ENCODE results near the gene PTPRN2.
"Not testable (repeated sequence)": the region's sequence is repeated elsewhere in the genome, so short reads cannot be mapped to it uniquely, and the experiment has no call there.

The PTPRN2 gene

DNA sequence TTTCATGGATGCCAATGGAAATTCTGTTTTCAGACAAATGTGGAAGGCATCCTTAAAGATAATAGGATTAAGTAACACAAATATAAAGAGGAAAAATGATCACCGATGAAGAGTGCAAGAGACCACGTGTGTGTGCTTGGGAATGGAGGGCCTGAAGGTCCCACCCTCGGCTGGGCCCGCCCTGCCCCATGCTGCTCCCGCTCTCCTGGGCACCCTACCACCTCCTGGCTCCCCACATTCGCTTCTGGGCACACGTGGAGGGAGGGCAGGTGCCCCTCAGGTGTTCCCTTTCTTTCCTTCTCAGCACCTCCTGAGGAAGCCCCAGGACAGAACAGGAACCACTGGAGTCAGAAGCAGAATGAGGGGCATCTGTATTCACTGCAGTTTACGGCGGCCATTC, 883.3 kb downstream of the PTPRN2 start:
- TF ChIP-seq, protein P1, sequence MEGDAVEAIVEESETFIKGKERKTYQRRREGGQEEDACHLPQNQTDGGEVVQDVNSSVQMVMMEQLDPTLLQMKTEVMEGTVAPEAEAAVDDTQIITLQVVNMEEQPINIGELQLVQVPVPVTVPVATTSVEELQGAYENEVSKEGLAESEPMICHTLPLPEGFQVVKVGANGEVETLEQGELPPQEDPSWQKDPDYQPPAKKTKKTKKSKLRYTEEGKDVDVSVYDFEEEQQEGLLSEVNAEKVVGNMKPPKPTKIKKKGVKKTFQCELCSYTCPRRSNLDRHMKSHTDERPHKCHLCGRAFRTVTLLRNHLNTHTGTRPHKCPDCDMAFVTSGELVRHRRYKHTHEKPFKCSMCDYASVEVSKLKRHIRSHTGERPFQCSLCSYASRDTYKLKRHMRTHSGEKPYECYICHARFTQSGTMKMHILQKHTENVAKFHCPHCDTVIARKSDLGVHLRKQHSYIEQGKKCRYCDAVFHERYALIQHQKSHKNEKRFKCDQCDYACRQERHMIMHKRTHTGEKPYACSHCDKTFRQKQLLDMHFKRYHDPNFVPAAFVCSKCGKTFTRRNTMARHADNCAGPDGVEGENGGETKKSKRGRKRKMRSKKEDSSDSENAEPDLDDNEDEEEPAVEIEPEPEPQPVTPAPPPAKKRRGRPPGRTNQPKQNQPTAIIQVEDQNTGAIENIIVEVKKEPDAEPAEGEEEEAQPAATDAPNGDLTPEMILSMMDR (IDR thresholded peaks at IDR 0.05; ENCODE audit: extremely low read depth, insufficient read depth, missing control alignments), result no peak
- in situ Hi-C loops (cut with MboI; ENCODE audit: low pct_unique_long_range_greater_than_20kb, low sequenced_read_pairs, unreplicated experiment), result no loop called here

DNA sequence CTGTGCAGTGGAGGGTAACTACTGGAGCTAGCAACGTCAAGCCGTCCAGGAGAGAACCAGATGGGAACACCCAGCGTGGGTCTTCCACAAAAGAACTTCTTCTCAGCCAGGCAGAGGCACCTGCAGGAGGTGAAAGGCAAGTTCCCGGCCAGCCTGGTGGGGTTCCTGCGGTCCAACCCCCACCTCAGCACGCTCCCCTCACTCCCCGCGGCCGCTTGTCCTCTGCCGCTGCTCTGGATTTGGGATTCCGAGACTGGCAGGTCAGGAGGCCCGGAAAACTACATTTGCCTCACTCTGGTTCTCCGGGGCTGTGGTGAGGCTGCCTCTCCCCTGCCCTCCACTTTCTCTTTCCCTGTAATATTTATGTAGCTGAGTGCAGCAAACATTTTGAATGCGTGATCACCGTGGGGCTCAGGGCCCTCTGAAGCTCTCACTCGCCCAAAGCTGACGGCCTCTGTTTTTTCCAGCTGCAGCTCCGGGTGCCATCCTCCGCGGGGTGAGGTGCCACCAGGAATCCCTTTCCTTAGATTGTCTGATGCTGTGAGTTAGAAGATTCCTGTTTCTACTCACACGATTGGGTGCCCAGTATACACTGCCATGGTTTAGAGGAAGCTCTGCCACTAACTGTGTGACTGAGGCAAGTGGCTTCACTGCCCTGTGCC, 884.0 kb downstream of the PTPRN2 start:
- TF ChIP-seq, protein P1 (IDR thresholded peaks at IDR 0.05; ENCODE audit: extremely low read depth, insufficient read depth, missing control alignments), result no peak
- in situ Hi-C loops (cut with MboI; ENCODE audit: low pct_unique_long_range_greater_than_20kb, low sequenced_read_pairs, unreplicated experiment), result no loop called here
- DNase-seq (ENCODE audit: low spot score), result no peak

More for the DNA sequence above, 883.3 kb downstream of the PTPRN2 start:
- DNase-seq (ENCODE audit: low spot score), result no peak

DNA sequence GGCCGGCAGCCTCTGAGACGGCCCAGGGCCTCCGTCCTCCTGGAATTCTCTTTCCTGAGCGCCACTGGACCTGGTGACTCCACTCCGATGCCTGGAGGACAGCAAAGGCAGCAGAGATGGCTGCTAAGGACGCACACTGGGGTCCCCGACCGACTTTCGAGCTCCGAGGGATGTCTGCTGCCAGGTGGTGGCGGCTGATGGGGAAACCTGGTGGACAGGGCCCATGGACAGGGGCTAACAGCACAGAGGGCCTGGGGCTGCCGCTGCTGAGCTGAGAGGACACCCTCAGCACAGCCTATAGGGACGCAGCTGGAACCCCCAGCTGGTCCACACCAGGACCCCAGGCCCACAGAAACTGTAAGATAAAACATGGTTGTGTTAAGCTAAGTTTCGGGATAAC, 884.5 kb downstream of the PTPRN2 start:
- in situ Hi-C loops (cut with MboI; ENCODE audit: low pct_unique_long_range_greater_than_20kb, low sequenced_read_pairs, unreplicated experiment), result no loop called here
- no peak for DNase-seq (ENCODE audit: low spot score)
- TF ChIP-seq, protein P1 (IDR thresholded peaks at IDR 0.05; ENCODE audit: extremely low read depth, insufficient read depth, missing control alignments), result no peak

DNA sequence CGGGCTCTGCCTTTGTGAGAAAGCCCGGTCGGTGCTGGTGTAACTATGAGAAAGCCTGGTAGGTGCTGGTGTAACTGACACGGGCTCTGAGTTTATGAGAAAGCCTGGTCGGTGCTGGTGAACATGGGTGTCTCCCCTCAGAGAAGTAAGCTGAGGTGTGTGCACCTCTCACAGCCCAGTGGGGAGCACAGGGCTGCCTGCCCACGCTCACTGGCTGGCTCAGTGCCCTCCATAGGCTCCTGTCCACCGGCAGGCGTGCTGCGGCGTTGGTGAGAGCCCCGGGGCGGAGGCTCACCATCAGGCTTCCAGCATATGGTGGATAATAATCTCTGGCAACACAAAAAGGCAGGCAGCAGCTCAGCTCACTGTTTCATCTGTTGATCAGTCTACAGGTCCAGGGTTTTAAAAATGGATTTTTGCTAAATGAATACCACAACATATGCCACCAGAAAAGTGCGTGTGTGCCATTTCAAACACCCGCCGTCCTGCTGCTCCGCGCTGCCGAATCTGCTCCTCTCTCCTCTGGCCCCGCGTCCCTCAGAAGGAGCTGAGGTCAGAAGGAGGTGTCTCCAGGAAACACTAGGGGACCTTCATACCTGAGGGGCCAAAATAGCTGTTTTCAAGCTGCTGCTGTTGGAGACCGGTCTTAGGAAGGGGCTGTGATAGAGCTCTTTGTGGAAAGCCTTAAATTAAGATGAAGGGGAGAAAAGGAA, 885.2 kb downstream of the PTPRN2 start:
- TF ChIP-seq, protein P1 (IDR thresholded peaks at IDR 0.05; ENCODE audit: extremely low read depth, insufficient read depth, missing control alignments), result no peak
- DNase-seq (ENCODE audit: low spot score), result no peak
- in situ Hi-C loops (cut with MboI; ENCODE audit: low pct_unique_long_range_greater_than_20kb, low sequenced_read_pairs, unreplicated experiment), result no loop called here

DNA sequence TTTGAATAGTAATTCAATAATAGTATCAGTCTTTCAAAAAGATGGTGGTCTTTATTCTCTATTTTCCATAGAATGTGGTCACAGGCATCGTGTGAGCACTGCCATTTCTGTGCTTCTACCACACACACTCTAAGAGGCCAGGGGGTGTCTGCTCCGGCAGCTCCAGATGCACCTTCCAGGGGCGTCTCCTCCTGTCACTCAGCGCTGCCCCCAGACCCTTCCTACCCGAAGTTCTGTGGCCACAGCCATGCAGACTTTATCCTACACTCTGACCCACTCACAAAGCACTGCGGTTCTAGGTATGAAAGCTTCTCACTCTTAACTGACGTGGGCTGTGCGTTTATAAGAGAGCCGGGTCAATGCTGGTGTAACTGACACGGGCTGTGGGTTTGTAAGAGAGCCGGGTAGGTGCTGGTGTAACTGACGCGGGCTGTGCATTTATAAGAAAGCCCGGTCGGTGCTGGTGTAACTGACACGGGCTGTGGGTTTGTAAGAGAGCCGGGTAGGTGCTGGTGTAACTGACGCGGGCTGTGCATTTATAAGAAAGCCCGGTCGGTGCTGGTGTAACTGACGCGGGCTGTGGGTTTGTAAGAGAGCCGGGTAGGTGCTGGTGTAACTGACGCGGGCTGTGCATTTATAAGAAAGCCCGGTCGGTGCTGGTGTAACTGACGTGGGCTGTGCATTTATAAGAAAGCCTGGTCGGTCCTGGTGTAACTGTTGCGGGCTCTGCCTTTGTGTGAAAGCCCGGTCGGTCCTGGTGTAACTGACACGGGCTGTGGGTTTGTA, 886.0 kb downstream of the PTPRN2 start:
- DNase-seq (ENCODE audit: low spot score); in situ Hi-C loops (cut with MboI; ENCODE audit: low pct_unique_long_range_greater_than_20kb, low sequenced_read_pairs, unreplicated experiment): not testable (repeated sequence)

DNA sequence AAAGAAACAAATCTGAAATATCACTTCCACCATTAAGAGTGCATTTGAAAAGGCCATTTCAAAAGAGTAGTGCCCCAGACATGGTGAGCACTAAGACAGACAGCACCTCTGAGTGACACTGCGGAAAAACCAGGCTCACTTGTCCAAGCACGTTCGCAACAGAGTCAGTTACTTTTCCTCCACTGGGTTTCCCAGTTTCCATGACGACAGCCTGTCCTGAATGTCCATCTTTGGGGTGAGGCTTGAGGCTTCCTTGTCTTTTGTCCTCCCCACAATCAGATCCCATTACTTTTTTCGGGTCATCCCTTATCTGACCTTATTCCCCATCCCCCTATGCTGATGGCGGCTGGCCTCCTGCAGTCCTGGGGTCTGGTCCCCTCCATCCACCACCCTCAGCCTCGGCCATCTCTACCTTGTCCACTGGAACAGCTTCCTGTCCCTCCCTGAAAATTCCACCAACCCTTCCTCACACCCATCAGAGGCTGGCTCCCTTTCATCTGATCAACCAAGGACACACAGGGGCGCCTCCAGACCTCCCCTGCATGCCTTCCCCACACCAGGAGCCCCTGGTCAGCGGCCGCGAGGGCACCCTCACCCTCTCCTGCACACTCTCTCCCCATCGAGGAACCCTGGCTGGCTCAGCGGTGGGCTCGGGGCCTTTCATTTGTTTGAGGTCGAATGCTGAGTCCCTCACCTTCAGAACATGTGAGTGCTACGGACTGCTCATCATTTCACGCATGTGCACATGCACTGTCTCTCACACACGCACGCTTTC, 887.2 kb downstream of the PTPRN2 start:
- TF ChIP-seq, protein P1 (IDR thresholded peaks at IDR 0.05; ENCODE audit: extremely low read depth, insufficient read depth, missing control alignments), result no peak
- in situ Hi-C loops (cut with MboI; ENCODE audit: low pct_unique_long_range_greater_than_20kb, low sequenced_read_pairs, unreplicated experiment), result no loop called here
- no peak for DNase-seq (ENCODE audit: low spot score)
